ENCODE data around the gene IFNGR1. TPM values are rescaled to one million over a fixed set of nuclear protein-coding genes. Genes with fewer than 3 reads are reported as not detected.
"Not testable (repeated sequence)": the region's sequence is repeated elsewhere in the genome, so short reads cannot be mapped to it uniquely, and the experiment has no call there.

IFNGR1 gene
- total RNA-seq, 1 experiment from 2014 or later: 31.1 TPM

- no peak for DNase-seq (ENCODE audit: low read depth)
Measured at GRCh38 chr6:137213813-137214212, 5.4 kb downstream of the IFNGR1 start.

GRCh38 chr6:137213331-137213740 lies 5.8 kb downstream of the IFNGR1 start:
- no peak for DNase-seq (ENCODE audit: low read depth)

- DNase-seq (ENCODE audit: low read depth): no peak
Measured at GRCh38 chr6:137211910-137212309, 7.3 kb downstream of the IFNGR1 start.

GRCh38 chr6:137210903-137211302 lies 8.3 kb downstream of the IFNGR1 start:
- DNase-seq (ENCODE audit: low read depth): no peak

- DNase-seq (ENCODE audit: low read depth): no peak
Measured at GRCh38 chr6:137208279-137208678, 10.9 kb downstream of the IFNGR1 start.

- not testable (repeated sequence) for DNase-seq (ENCODE audit: low read depth)
Measured at GRCh38 chr6:137207457-137207856, 11.7 kb downstream of the IFNGR1 start.

- no peak for DNase-seq (ENCODE audit: low read depth)
Measured at GRCh38 chr6:137206577-137206976, 12.6 kb downstream of the IFNGR1 start.

GRCh38 chr6:137203256-137203655 lies 15.9 kb downstream of the IFNGR1 start:
- no peak for DNase-seq (ENCODE audit: low read depth)

GRCh38 chr6:137202078-137202477 lies 17.1 kb downstream of the IFNGR1 start:
- no peak for DNase-seq (ENCODE audit: low read depth)

GRCh38 chr6:137201006-137201405 lies 18.2 kb downstream of the IFNGR1 start:
- DNase-seq (ENCODE audit: low read depth): no peak

- DNase-seq (ENCODE audit: low read depth): no peak
Measured at GRCh38 chr6:137200288-137200687, 18.9 kb downstream of the IFNGR1 start.

GRCh38 chr6:137197684-137198645 lies 21.2 kb downstream of the IFNGR1 start:
- DNase-seq (ENCODE audit: low read depth): no peak

GRCh38 chr6:137193256-137194070 lies 25.7 kb downstream of the IFNGR1 start:
- DNase-seq (ENCODE audit: low read depth): no peak

- no peak for DNase-seq (ENCODE audit: low read depth)
Measured at GRCh38 chr6:137192821-137193220, 26.4 kb downstream of the IFNGR1 start.

- DNase-seq (ENCODE audit: low read depth): no peak
Measured at GRCh38 chr6:137191670-137192069, 27.5 kb downstream of the IFNGR1 start.

GRCh38 chr6:137191236-137191635 lies 27.9 kb downstream of the IFNGR1 start:
- DNase-seq (ENCODE audit: low read depth): no peak

GRCh38 chr6:137190583-137191094 lies 28.5 kb downstream of the IFNGR1 start:
- DNase-seq (ENCODE audit: low read depth): no peak

- no peak for DNase-seq (ENCODE audit: low read depth)
Measured at GRCh38 chr6:137188855-137189254, 30.3 kb downstream of the IFNGR1 start.

GRCh38 chr6:137185290-137185689 lies 33.9 kb downstream of the IFNGR1 start:
- DNase-seq (ENCODE audit: low read depth): no peak

GRCh38 chr6:137182654-137183073 lies 36.5 kb downstream of the IFNGR1 start:
- no peak for DNase-seq (ENCODE audit: low read depth)

- DNase-seq (ENCODE audit: low read depth): no peak
Measured at GRCh38 chr6:137181891-137182653, 37.1 kb downstream of the IFNGR1 start.

GRCh38 chr6:137177611-137178010 lies 41.6 kb downstream of the IFNGR1 start:
- DNase-seq (ENCODE audit: low read depth): no peak

Data from Daoy (cell line).